Parathyroid adenoma (tissue), 2 donors: ENCODE results near the gene PRDM16.

Experiments
- H2AFZ ChIP-seq: fragments of 300-600 bp; sonication (generic); one replicate; pipeline ENCODE4 v1.7.0; 2017; ENCODE audit warnings: antibody characterized with exemption, mild to moderate bottlenecking
- H3K27ac ChIP-seq: fragments of 300-600 bp; sonication (generic); one replicate; pipeline ENCODE4 v1.7.0; 2017
- H3K27me3 ChIP-seq: fragments of 300-600 bp; sonication (generic); one replicate; pipeline ENCODE4 v1.7.0; 2017; ENCODE audit warnings: low read length; ENCODE audit not compliant: control insufficient read depth, insufficient read depth
- H3K36me3 ChIP-seq: fragments of 300-600 bp; sonication (generic); one replicate; pipeline ENCODE4 v1.7.0; 2017; ENCODE audit warnings: low read length; ENCODE audit not compliant: control insufficient read depth, insufficient read depth
- H3K4me1 ChIP-seq: fragments of 300-600 bp; sonication (generic); one replicate; pipeline ENCODE4 v1.7.0; 2017; ENCODE audit warnings: control low read depth
- H3K4me2 ChIP-seq: fragments of 300-600 bp; sonication (generic); one replicate; pipeline ENCODE4 v1.7.0; 2017; ENCODE audit warnings: low read length
- H3K4me3 ChIP-seq: fragments of 300-600 bp; sonication (generic); one replicate; pipeline ENCODE4 v1.7.0; 2017; ENCODE audit warnings: low read depth, low read length
- H3K79me2 ChIP-seq: fragments of 300-600 bp; sonication (generic); one replicate; pipeline ENCODE4 v1.7.0; 2017; ENCODE audit warnings: control low read depth
- H3K9ac ChIP-seq: fragments of 300-600 bp; sonication (generic); one replicate; pipeline ENCODE4 v1.7.0; 2017; ENCODE audit warnings: mild to moderate bottlenecking
- H3K9me3 ChIP-seq: fragments of 300-600 bp; sonication (generic); one replicate; pipeline ENCODE4 v1.7.0; 2017; ENCODE audit warnings: low read length; ENCODE audit not compliant: control insufficient read depth
- TF ChIP-seq, protein P1 (sequence below): fragments of 300-600 bp; sonication (generic); IDR thresholded peaks from one replicate; pipeline ENCODE4 v1.7.0; 2017; ENCODE audit warnings: antibody characterized with exemption, mild to moderate bottlenecking
- donor health status: primary hyperparathyroidism.

Gene PRDM16

DNA sequence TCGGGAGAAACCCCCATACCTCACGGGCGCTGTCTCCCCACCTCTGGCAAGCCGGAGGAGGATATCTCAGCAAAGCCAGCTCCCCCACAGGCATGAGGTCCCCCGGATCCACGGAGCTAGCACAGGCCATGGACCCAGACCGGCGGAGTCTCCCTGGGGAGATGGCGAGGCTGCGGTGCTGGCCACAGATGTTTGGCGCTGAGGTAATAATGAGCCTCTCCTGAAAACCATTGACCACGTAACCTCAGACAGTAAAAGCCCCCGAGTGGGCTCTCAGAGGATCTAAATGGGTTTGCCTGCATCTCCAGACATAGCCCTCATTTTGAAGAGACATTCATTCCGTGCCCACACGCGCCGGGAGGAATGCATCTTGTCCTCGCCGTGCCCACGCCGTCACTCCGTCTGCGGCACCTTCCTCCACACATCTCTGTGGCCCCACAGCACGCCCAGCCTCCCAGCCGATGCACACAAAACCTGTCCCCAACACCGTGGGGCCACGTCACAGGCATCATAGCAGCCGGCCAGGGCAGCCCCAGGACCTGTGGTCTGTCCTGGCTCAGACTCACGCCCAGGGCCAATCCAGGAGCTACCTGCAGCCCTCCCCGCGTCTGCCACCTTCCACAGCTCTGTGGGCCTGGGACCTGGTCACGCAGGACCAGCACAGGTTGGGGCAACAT, 150.9 kb downstream of the PRDM16 start:
- no peak overlapping the region for H3K9ac ChIP-seq
- TF ChIP-seq, protein P1, sequence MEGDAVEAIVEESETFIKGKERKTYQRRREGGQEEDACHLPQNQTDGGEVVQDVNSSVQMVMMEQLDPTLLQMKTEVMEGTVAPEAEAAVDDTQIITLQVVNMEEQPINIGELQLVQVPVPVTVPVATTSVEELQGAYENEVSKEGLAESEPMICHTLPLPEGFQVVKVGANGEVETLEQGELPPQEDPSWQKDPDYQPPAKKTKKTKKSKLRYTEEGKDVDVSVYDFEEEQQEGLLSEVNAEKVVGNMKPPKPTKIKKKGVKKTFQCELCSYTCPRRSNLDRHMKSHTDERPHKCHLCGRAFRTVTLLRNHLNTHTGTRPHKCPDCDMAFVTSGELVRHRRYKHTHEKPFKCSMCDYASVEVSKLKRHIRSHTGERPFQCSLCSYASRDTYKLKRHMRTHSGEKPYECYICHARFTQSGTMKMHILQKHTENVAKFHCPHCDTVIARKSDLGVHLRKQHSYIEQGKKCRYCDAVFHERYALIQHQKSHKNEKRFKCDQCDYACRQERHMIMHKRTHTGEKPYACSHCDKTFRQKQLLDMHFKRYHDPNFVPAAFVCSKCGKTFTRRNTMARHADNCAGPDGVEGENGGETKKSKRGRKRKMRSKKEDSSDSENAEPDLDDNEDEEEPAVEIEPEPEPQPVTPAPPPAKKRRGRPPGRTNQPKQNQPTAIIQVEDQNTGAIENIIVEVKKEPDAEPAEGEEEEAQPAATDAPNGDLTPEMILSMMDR: no peak
- no peak overlapping the region for H3K4me2 ChIP-seq
- H3K9me3 ChIP-seq: no peaks in the 10 kb centered on the region
- H2AFZ ChIP-seq: no peak overlapping the region
- H3K79me2 ChIP-seq: no peaks in the 10 kb centered on the region
- H3K4me3 ChIP-seq: no peak overlapping the region
- no peaks in the 10 kb centered on the region for H3K4me1 ChIP-seq
- H3K36me3 ChIP-seq: no peaks in the 10 kb centered on the region
- no peaks in the 10 kb centered on the region for H3K27me3 ChIP-seq
- no peak overlapping the region for H3K27ac ChIP-seq

DNA sequence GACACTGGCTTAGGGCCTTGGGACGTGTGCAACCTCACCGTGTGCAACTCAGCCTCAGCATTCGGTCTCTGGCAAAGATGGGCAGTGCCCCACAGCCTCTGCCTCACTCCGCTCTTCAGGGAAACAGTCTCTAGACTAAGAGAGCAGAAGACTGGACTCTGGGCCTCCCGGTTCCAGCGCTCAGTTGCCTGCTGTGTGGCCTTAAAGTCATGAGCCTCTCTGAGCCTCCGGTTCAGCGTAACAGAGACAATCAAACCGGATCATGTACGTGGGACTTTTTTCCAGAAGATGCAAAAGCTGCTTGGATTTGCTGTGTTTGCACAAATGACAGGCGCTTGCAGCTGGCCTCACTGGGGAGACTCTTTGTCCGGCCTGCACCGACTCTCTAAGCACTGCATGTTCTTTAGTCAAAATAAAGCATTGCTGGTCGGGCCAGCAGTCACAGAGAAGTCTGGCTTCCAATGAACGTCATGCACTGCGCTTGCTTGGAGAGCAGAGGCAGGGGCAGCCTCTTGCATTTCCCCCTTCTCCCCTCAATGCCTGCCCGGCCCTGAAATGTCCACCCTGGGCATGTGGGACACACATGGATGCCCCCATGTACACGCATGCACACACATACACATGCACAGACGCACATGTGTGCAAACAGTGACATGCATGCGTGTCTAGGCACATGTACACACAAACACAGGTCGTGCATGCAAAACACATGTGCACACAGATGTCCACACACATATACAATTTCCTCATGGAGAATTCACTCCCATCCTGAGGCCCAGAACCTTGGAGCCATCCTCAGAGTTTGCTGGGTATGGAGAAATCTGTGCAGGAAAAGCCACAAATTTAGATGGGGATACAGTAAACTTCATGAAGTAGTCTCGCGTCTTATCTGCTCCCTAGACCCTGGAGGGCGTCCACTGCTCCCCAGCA, 152.4 kb downstream of the PRDM16 start:
- no peak overlapping the region for H3K27ac ChIP-seq
- TF ChIP-seq, protein P1: no peak

DNA sequence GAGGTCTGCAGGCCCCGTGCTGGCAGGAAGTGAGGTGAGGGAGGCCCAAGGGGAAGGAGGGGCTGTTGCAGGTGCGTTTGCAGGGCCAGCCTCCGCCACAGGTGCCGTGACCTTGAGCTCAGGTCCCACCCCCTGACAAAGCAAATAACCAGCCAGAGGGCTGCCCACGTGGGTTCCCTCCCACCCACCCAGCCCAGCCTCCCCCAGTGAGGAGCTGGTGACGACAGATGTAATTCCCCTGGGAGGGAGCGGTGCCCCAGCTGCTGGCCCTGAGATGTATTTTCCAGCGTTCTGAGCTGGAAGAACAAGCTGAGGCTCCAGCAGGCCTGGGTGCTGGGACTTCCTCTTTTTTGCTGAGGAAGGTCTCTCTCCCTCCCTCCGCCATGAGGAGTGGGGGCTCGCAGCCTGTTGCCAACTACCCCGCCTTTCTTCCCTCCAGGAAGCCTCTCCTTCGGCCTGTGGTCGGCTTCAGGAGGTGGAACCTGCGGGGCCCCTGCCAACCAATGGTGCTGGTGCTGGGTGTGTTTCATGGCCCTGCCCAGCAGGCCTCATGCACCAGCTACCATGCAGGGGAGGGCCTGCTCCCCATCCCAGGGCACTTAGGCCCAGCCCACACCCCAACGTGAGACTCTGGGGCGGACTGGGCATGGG, 153.2 kb downstream of the PRDM16 start:
- H3K4me3 ChIP-seq: no peak overlapping the region
- H3K27ac ChIP-seq: no peak overlapping the region

More for the DNA sequence above, 152.4 kb downstream of the PRDM16 start:
- Histone ChIP-seq H3K4me3 (no peak overlapping the region), H3K4me2 (no peak overlapping the region), H2AFZ (no peak overlapping the region), H3K9me3 (no peaks in the 10 kb centered on the region), H3K4me1 (no peaks in the 10 kb centered on the region), H3K36me3 (no peaks in the 10 kb centered on the region), H3K79me2 (no peaks in the 10 kb centered on the region), H3K9ac (no peak overlapping the region), H3K27me3 (no peaks in the 10 kb centered on the region)

DNA sequence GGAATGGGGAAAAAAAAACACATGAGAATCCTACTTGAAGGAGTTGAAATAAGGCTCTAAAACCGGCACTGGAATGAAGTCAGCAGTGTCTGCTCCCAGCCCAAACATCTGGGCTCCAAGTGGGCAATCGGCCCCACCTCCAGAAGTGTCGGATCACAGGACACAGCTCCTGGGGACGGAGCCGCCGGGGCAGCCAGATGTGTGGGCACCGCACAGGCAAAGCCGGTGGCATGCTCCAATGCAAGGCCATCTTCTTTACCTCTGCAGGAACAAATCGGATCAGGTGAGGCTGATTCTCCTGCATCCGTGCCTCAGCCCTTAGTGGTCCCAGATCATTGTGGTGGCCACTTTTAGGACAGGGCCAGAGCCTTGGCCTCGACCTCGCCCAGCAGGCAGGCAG, 156.7 kb downstream of the PRDM16 start:
- Histone ChIP-seq H3K27me3 (no peaks in the 10 kb centered on the region), H3K4me3 (no peak overlapping the region), H3K79me2 (no peaks in the 10 kb centered on the region), H3K27ac (no peak overlapping the region), H3K9ac (no peak overlapping the region), H3K9me3 (no peaks in the 10 kb centered on the region), H3K4me1 (no peaks in the 10 kb centered on the region), H3K4me2 (no peak overlapping the region), H3K36me3 (no peaks in the 10 kb centered on the region), H2AFZ (no peak overlapping the region)
- TF ChIP-seq, protein P1: no peak

More for the DNA sequence above, 153.2 kb downstream of the PRDM16 start:
- no peaks in the 10 kb centered on the region for H3K9me3 ChIP-seq
- H3K79me2 ChIP-seq: no peaks in the 10 kb centered on the region
- no peak overlapping the region for H3K4me2 ChIP-seq
- no peaks in the 10 kb centered on the region for H3K36me3 ChIP-seq
- H3K9ac ChIP-seq: no peak overlapping the region
- H3K27me3 ChIP-seq: no peaks in the 10 kb centered on the region
- H2AFZ ChIP-seq: no peak overlapping the region
- TF ChIP-seq, protein P1: no peak
- H3K4me1 ChIP-seq: no peaks in the 10 kb centered on the region
